Fibroblast of the aortic adventitia (primary cell): ENCODE data around the gene RAX2. TPM values are rescaled to one million over a fixed set of nuclear protein-coding genes. Genes with fewer than 3 reads are reported as not detected.
"Not testable (repeated sequence)": the region's sequence is repeated elsewhere in the genome, so short reads cannot be mapped to it uniquely, and the experiment has no call there.

Experiments
- DNase-seq: peaks from one replicate; pipeline ENCODE4 v3.0.0-alpha.2; 2010; ENCODE audit warnings: low read depth
- H3K4me3 ChIP-seq: 2 replicates; pipeline ENCODE4 v1.5.1; 2011; ENCODE audit warnings: low read depth, mild to moderate bottlenecking, control low read depth, low read length, moderate library complexity
- CTCF ChIP-seq: IDR thresholded peaks from 2 replicates; pipeline ENCODE4 v1.5.1; 2011; ENCODE audit warnings: mild to moderate bottlenecking, low read length, control low read depth, inconsistent platforms; ENCODE audit not compliant: insufficient read depth
- total RNA-seq: library from RNA; depleted of rRNA; stranded (reverse); fragments of >200 nt; gene quantifications from 2 replicates; pipeline ENCODE4 v1.2.3, GENCODE V29; 2012; ENCODE audit warnings: low replicate concordance

The RAX2 gene
- total RNA-seq, 1 donor = not detected

- H3K4me3 ChIP-seq = no peak overlapping the region
- TF ChIP-seq CTCF = no peak
- DNase-seq = no peak
Observed at GRCh38 chr19:3816566-3817218, 44.7 kb upstream of the RAX2 start.

GRCh38 chr19:3816148-3816547 lies 44.1 kb upstream of the RAX2 start:
- H3K4me3 ChIP-seq, DNase-seq: not testable (repeated sequence)

- no peak overlapping the region for H3K4me3 ChIP-seq
- no peak for TF ChIP-seq CTCF
- DNase-seq = no peak
Observed at GRCh38 chr19:3814648-3815047, 42.6 kb upstream of the RAX2 start.

- no peak overlapping the region for H3K4me3 ChIP-seq
- TF ChIP-seq CTCF = no peak
- no peak for DNase-seq
Observed at GRCh38 chr19:3813473-3814392, 41.7 kb upstream of the RAX2 start.

- no peak for DNase-seq
- TF ChIP-seq CTCF = no peak
Observed at GRCh38 chr19:3810708-3811355, 38.8 kb upstream of the RAX2 start.

GRCh38 chr19:3809881-3810707 lies 38.1 kb upstream of the RAX2 start:
- no peak overlapping the region for H3K4me3 ChIP-seq
- TF ChIP-seq CTCF = no peak
- DNase-seq = no peak

More at GRCh38 chr19:3810708-3811355, 38.8 kb upstream of the RAX2 start:
- H3K4me3 ChIP-seq = no peak overlapping the region
